Choroid plexus epithelial cell (primary cell): Measurements from ENCODE around the gene GHRH.

Experiments
- DNase-seq: peaks from one replicate; pipeline ENCODE4 v3.0.0-alpha.2; 2010; ENCODE audit warnings: low read depth
- H3K4me3 ChIP-seq: 2 replicates; pipeline ENCODE4 v1.5.1; 2011; ENCODE audit warnings: low read depth, mild to moderate bottlenecking, control low read depth, low read length, moderate library complexity
- CTCF ChIP-seq: conservative IDR thresholded peaks from 2 replicates; pipeline ENCODE4 v1.5.1; 2011; ENCODE audit warnings: low read depth, mild to moderate bottlenecking, control low read depth, inconsistent platforms, low read length, moderate library complexity

GHRH gene

GRCh38 chr20:37242503-37242902, 19.1 kb downstream of the GHRH start:
- no peak overlapping the region for H3K4me3 ChIP-seq
- no peak for TF ChIP-seq CTCF
- DNase-seq, result no peak

GRCh38 chr20:37240337-37241067, 21.1 kb downstream of the GHRH start:
- DNase-seq, result no peak
- no peak overlapping the region for H3K4me3 ChIP-seq
- no peak for TF ChIP-seq CTCF

- no peak for TF ChIP-seq CTCF
- DNase-seq, result peak; percentile 13
- H3K4me3 ChIP-seq, result no peak overlapping the region
Observed at GRCh38 chr20:37238935-37239451, 22.6 kb downstream of the GHRH start.

GRCh38 chr20:37238426-37238825, 23.2 kb downstream of the GHRH start:
- H3K4me3 ChIP-seq, result no peak overlapping the region
- TF ChIP-seq CTCF, result no peak
- no peak for DNase-seq

- H3K4me3 ChIP-seq, result no peak overlapping the region
- no peak for DNase-seq
- TF ChIP-seq CTCF, result no peak
Observed at GRCh38 chr20:37237656-37238055, 24.0 kb downstream of the GHRH start.

GRCh38 chr20:37236462-37236861, 25.2 kb downstream of the GHRH start:
- no peak for DNase-seq
- H3K4me3 ChIP-seq, result no peak overlapping the region
- TF ChIP-seq CTCF, result no peak

- no peak for DNase-seq
- no peak overlapping the region for H3K4me3 ChIP-seq
- no peak for TF ChIP-seq CTCF
Observed at GRCh38 chr20:37235065-37235464, 26.5 kb downstream of the GHRH start.
